Dendritic cell treated with granulocyte-macrophage colony-stimulating factor and Interleukin-4, amounts not matched to agents 40 ng/mL and 50 ng/mL, for 4 days (primary cell): ENCODE measurements around the gene NFIA.
A peak's percentile ranks its signal among the peaks of the same experiment; 100 is the strongest.

ENCODE experiments used
- H3K27ac Mint-ChIP-seq: one replicate; pipeline ENCODE4 v1.8.0; 2022; ENCODE audit warnings: mild to moderate bottlenecking, mixed read lengths
- H3K27me3 Mint-ChIP-seq: one replicate; pipeline ENCODE4 v1.8.0; 2022; ENCODE audit warnings: mild to moderate bottlenecking, mixed read lengths
- H3K36me3 Mint-ChIP-seq: one replicate; pipeline ENCODE4 v1.8.0; 2022; ENCODE audit warnings: low read depth, mixed read lengths
- H3K4me1 Mint-ChIP-seq: one replicate; pipeline ENCODE4 v1.8.0; 2022; ENCODE audit warnings: low read depth, mixed read lengths
- H3K4me3 Mint-ChIP-seq: one replicate; pipeline ENCODE4 v1.8.0; 2022; ENCODE audit warnings: mild to moderate bottlenecking, moderate library complexity, mixed read lengths
- H3K9me3 Mint-ChIP-seq: one replicate; pipeline ENCODE4 v1.8.0; 2022; ENCODE audit warnings: mixed read lengths
- intact Hi-C: fragments of 100-400 bp; cut with micrococcal nuclease; formaldehyde crosslinking; loops from one replicate; pipeline ENCODE4 v1.15.0; 2022

Gene NFIA

DNA sequence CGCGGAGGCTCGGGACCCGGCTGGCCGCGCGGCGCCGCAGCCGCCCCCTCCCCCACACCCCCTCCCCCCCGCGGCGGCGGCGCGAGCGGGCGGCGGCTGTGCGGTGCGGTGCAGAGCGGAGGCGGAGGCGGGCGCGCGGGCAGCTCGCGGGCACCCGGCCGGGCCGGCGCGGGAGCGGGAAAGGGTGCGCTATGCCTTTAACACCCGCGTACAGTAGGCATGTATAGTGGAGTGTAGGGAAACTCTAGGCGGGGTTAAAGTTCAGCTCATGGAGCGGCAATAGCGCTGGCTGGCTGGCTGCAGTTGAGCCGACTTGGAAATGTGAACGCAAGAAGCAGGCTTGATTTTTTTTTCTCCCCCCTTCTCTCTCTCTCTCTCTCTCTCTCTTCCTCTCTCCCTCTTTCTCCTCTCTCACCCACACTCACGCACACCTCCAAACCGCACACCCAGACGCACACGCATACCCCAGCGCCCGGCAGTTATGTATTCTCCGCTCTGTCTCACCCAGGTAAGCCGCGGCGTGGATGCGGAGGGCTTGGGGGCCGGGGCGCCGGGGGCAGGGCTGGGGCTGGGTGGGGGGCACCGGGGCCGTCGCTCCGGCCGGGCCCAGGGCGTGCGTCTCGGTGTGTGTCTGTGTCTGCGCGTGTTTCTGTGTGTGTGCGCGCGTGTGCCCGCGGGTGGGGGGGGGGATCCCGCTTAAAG is at the start of gene NFIA:
Gene NFIA (plus strand): TSS at position 251 of the 702 bp plus-strand sequence.
- intact Hi-C loops, result no loop called here
- peak within 1 kb of the TSS; percentile 85 for H3K27ac Mint-ChIP-seq
- peaks cover 14% of the 10 kb centered on the region for H3K36me3 Mint-ChIP-seq
- H3K27me3 Mint-ChIP-seq, result peaks cover 14% of the 10 kb centered on the region
- H3K4me3 Mint-ChIP-seq, result peak within 1 kb of the TSS; percentile 88
- peaks cover 47% of the 10 kb centered on the region for H3K4me1 Mint-ChIP-seq
- no peaks in the 10 kb centered on the region for H3K9me3 Mint-ChIP-seq

DNA sequence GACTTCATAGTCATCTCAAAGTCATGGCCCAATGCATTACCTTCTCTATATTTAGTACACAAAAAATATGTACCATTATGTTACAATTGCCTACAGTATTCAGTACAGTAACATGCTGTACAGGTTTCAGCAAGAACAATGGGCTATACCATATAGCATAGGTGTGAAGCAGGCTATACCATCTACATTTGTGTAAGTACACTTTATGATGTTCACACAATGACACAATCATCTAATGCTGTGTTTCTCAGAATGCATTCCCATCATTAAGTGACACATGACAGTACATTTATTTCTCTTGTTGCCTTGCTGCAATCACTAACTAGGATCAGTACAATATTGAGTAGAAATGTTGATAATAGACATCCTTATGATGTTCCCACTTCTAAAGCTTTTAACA is 46.5 kb upstream of the NFIA start:
- intact Hi-C loops, result no loop called here
- Mint-ChIP-seq H3K4me1 (no peaks in the 10 kb centered on the region), H3K27me3 (no peaks in the 10 kb centered on the region)

DNA sequence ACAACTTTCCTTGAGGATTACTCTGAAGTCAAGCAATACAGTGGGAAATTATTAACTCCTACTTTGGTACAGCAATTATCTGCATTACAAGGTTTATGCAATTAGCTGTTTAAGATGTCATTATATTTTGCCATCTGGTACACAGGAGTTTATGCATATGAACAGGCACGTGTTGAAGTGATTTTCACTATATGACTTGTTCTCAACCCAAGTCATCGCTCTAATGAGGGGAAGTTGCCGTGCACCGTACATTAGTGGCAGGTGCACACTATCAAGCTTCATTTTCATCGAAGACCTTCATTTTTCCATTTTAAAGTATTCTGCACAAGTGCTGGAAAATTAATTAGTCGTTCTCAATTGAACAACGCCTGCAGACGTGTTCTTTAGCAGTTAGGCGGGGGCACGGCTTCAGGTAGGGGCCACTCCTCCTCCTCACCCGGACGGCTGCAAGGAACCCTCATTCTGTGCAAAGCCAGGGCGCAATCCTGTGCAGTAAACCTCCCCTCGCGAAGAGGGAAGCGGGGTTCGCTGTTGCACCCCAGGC is 39.8 kb upstream of the NFIA start:
- intact Hi-C loops, result loop anchor here (1.0 to 10.0 kb wide), 5 partner anchors 64 to 1068 kb away; no protein-coding TSS in a partner anchor
- Mint-ChIP-seq H3K27me3 (peaks cover 30% of the 10 kb centered on the region), H3K36me3 (no peaks in the 10 kb centered on the region), H3K4me1 (peaks cover 12% of the 10 kb centered on the region), H3K9me3 (no peaks in the 10 kb centered on the region), H3K27ac (no peak overlapping the region), H3K4me3 (peak overlapping the region; percentile 80)

More for the DNA sequence above, 46.5 kb upstream of the NFIA start:
- Mint-ChIP-seq H3K4me3 (no peak overlapping the region), H3K27ac (no peak overlapping the region), H3K36me3 (no peaks in the 10 kb centered on the region), H3K9me3 (no peaks in the 10 kb centered on the region)

DNA sequence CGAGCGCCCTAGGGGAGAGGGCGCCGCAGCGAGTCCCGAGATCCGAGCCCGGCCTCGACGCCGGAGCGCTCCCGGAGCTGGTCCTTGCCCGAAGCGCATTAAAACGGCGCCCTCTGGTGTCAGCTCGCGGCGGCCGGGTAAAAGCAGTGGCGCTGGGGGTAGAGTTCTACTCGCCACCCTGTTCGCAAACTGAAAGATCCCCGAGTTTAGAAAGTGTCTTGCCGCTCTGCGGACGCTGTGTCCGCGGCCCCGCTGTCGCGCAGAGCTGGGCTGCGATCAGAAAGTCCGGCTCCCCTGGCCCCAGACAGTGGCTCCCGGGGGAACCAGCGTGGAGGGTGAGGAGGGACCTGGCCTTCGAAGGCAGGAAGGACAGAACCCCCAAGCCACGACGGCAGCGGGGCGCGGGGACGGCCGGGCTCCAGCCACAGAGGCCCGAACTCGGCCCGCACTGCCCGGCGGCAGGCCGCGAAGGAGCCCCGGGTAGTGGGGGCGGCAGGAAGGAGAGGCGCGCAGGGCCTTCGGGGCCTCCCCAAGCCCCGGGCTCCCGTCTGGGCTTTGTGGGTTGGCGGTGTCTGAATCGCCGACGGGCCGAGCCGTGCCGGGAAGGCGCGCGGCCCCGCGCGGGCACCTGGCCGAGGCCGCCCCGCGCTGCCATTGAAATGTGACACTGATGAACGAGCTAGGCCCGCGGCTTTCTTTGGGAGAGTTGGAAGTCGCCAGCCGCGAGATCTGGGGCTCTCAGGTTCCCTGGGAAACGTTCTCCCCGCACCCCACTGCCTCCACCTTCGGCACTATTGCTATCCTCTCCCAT is 39.1 kb upstream of the NFIA start:
- intact Hi-C loops, result loop anchor here (1.0 to 10.0 kb wide), 5 partner anchors 64 to 1068 kb away; no protein-coding TSS in a partner anchor

DNA sequence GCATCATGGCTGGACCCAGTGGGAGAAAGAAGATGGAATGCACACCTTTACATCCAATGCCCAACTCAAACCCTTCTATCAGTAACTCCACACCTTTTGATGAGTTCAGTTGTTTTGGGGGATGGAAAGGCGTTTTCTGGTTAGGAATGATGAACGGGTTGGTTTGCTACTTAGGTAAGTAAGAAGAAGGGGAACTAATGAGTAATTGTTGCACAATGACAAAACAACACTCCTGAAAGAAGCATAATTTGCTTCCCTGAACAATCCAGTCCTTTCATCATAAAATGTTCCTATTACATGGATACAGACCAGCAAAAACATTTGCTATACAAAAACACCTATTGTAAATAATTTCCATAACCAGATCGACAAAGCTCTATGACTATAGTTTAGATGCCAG is 35.9 kb upstream of the NFIA start:
- no peaks in the 10 kb centered on the region for H3K36me3 Mint-ChIP-seq

More for the DNA sequence above, 39.1 kb upstream of the NFIA start:
- Mint-ChIP-seq H3K9me3 (no peaks in the 10 kb centered on the region), H3K4me3 (peak overlapping the region; percentile 80), H3K27me3 (peaks cover 30% of the 10 kb centered on the region), H3K27ac (no peak overlapping the region), H3K4me1 (peaks cover 12% of the 10 kb centered on the region), H3K36me3 (no peaks in the 10 kb centered on the region)

DNA sequence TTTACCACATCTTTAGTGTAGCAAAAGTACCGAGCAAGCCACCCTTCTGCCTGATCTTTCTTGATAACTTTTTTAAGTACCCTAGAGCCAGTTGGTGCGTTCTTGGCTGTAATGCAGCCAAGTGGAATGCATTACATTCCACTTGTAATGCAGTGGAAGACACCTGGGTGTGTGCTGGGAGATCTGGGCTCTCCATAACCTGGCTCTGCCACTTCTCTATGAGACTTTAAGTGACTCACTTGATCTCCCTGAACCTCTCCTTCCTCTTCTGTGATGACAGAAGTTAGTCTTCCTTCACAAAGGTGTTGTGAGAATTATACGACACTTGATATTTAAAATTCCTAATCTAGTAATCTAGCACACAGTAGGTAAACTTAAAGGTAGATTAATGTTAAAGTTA is 35.3 kb upstream of the NFIA start:
- Mint-ChIP-seq H3K4me3 (no peak overlapping the region), H3K27ac (no peak overlapping the region), H3K36me3 (no peaks in the 10 kb centered on the region), H3K27me3 (peaks cover 41% of the 10 kb centered on the region), H3K9me3 (no peaks in the 10 kb centered on the region), H3K4me1 (peaks cover 17% of the 10 kb centered on the region)
- intact Hi-C loops, result loop anchor here (10.0 kb wide), 1 partner anchor 1072 kb away; no protein-coding TSS in a partner anchor

More for the DNA sequence above, 35.9 kb upstream of the NFIA start:
- H3K27ac Mint-ChIP-seq, result no peak overlapping the region
- peaks cover 38% of the 10 kb centered on the region for H3K27me3 Mint-ChIP-seq
- no peak overlapping the region for H3K4me3 Mint-ChIP-seq
- H3K9me3 Mint-ChIP-seq, result no peaks in the 10 kb centered on the region
- intact Hi-C loops, result loop anchor here (10.0 kb wide), 1 partner anchor 1072 kb away; no protein-coding TSS in a partner anchor
- peaks cover 17% of the 10 kb centered on the region for H3K4me1 Mint-ChIP-seq

DNA sequence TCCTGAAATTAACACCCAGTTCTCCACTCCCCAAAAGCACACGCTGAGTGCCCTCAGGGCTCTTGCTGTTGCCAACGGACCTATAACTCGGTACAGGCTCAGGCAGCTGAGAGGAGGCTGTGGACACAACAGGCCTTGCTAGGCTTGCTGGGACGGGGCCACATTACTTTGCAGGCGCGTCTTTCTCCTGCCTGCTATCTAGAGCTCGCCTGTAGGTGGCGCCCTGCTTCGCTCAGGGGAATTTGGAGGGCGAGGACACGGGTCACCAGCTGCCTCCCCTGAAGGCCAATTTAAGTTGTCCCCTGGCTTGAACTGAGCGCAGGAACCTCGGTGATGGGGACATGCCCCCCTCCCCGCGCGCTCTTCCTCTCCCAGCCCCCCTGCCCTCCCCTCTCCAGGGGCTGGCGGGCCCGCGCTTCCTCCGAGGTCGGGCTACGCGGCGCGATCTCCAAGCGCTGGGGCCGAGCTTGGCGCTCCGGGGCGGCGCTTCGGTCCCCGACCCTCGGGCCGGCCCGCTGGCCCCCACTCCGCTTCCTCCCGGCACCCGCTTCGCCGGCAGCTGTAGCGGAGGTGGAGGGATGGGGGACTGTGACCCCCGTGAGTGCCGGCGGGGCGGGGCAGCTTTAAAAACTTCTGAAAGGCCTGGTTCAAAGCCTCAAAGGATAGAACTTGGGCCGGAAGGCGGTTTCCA is 32.4 kb upstream of the NFIA start:
- Mint-ChIP-seq H3K4me3 (peak overlapping the region; percentile 82), H3K36me3 (no peaks in the 10 kb centered on the region), H3K27me3 (peaks cover 46% of the 10 kb centered on the region), H3K4me1 (peaks cover 30% of the 10 kb centered on the region), H3K9me3 (no peaks in the 10 kb centered on the region), H3K27ac (peak overlapping the region; percentile 60)
- intact Hi-C loops, result loop anchor here (5.0 to 10.0 kb wide), 6 partner anchors 37 to 1075 kb away; no protein-coding TSS in a partner anchor

DNA sequence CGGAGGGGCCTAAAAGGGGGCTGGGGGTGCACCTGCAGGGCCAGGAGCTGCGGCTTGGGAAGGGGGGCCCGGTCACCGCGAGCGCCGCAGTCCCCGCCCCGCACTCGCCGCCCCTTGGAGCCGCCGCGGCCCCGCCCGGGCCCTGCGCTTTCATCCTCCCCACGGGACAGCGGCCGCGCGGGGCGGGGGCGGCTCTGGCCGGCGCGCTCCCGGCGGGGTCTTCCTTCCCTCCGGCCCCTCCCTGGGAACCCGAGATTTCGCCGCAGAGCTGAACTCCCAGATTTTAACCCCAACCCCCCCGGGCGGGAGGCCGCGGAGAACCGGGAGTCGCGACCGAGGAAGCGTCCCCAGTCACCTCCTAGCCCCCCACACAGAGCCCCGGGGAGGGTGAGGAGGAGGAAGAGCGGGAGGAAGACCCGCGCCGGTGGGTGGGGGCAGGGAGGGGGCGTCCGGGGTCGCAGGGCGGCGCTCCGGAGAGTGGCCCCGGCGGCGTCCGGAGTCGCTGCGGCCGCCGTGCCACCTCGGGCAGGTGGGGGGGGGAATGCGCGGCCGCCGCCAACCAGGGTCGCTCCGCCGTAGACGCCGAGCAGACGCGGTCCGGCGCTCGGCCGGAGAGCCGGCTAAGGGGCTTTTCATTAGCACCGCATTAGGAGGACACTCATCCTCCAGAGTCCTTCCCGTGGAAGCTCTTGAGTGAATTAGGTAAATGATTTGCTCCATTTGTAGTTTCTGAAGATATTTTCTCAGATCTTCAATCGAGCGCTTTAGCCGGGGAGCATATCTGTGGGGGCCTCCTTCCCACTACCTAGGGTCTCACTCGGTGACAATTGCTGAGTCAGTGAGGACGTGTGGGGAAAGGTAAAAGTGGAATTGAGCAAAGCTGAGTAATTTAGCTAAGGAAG is 31.6 kb upstream of the NFIA start:
- Mint-ChIP-seq H3K27me3 (peaks cover 49% of the 10 kb centered on the region), H3K27ac (peak overlapping the region; percentile 60), H3K4me1 (peaks cover 30% of the 10 kb centered on the region), H3K36me3 (no peaks in the 10 kb centered on the region), H3K9me3 (no peaks in the 10 kb centered on the region), H3K4me3 (peak overlapping the region; percentile 82)
- intact Hi-C loops, result loop anchor here (5.0 to 10.0 kb wide), 5 partner anchors 37 to 587 kb away; no protein-coding TSS in a partner anchor

DNA sequence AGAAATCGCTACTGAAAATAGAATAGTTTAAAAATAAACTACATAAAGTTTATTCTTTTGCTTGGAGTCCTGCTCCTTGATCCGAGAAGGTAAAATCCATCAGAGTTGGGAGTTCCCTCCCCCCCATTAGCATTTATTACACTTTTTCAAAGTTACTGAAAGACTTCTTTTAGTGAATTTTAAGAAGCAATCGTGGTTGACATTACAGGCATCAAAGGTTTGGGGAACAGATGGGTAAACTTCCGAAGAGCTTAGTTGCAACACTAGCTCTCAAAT is 31.0 kb upstream of the NFIA start:
- H3K36me3 Mint-ChIP-seq, result no peaks in the 10 kb centered on the region
- H3K4me3 Mint-ChIP-seq, result no peak overlapping the region
- H3K4me1 Mint-ChIP-seq, result peaks cover 28% of the 10 kb centered on the region
- H3K27ac Mint-ChIP-seq, result no peak overlapping the region
- H3K27me3 Mint-ChIP-seq, result peaks cover 53% of the 10 kb centered on the region
- intact Hi-C loops, result loop anchor here (5.0 to 10.0 kb wide), 5 partner anchors 36 to 586 kb away; no protein-coding TSS in a partner anchor
- H3K9me3 Mint-ChIP-seq, result no peaks in the 10 kb centered on the region

DNA sequence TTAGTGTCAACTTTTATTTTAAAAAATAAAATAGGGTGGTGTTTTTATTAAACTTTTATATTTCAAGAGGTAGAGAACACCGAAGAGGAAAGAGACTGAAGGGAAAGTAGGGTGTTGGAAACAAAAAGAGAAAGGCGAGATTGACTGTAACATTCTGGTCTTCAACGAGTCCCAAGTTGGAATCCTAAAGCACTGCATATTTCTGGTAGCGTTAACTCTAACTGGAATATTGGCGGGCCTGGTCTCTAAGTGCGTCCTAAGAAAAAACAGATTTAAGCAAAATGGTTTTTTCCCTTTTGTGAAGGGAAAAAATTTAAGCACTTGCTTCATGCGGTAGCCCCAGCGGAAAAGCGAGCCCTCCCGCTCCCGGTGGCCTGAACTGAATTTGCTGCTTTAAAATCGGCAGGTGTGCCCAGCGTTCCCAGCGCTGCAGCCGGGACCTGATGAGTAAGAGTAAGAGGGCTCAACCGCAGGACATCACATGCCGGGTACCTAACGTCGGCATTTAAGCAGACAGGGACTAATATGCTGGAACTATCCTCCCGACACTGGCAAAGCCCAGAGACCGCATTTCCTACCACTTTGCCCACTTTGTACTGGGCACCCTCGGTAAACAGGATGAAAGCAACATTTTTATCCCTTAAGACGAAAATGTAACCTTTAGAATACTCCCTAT is 30.5 kb upstream of the NFIA start:
- Mint-ChIP-seq H3K4me3 (no peak overlapping the region), H3K4me1 (peaks cover 26% of the 10 kb centered on the region), H3K27me3 (peaks cover 56% of the 10 kb centered on the region), H3K27ac (no peak overlapping the region), H3K9me3 (no peaks in the 10 kb centered on the region), H3K36me3 (peaks cover 2% of the 10 kb centered on the region)
- intact Hi-C loops, result loop anchor here (5.0 to 10.0 kb wide), 5 partner anchors 35 to 585 kb away; no protein-coding TSS in a partner anchor

DNA sequence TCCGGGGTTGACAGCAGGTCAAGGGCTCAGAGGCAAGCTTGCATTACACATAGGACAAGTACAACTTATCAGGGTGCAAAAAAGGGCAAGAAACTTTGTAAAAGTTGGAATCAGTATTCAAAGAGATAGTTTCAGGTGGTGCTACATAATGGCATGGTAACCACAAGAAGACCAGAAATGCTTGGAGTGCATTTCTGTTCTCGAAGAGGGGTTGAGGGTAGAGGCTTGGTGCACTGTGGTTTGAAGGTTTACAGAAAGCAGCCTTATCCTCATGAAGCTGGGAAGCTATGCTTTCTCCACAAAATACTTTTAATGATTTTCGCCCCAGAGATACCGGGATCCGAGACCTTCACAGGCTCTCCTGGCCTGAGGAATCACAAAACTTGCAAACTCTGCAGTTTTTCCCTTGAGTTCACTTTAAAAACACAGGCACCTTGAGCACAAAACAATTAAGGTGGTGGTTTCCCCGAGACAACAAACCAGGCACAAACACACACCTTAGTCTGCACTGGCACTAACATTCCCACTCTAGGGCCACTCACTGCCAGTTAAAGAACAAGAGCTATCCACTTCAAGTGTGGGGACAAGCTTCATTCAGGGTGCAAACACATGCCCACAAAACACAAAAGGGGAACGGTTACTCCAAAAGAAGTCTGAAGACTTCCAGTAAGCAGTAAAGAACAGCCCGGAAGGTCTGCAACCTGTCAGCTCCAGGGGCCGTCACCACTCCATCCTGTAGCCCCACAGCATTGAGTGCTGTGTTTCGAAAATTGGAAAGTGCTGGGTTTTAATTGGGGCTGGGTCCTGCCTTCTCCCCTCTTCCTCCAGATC is 29.8 kb upstream of the NFIA start:
- intact Hi-C loops, result loop anchor here (5.0 to 10.0 kb wide), 5 partner anchors 35 to 585 kb away; no protein-coding TSS in a partner anchor
- Mint-ChIP-seq H3K27ac (no peak overlapping the region), H3K4me1 (peaks cover 26% of the 10 kb centered on the region), H3K36me3 (peaks cover 9% of the 10 kb centered on the region), H3K9me3 (no peaks in the 10 kb centered on the region), H3K27me3 (peaks cover 61% of the 10 kb centered on the region), H3K4me3 (peak overlapping the region; percentile 72)
